GM21367 (cell line): Measurements from ENCODE around the gene LRRN4CL.
"Not testable (repeated sequence)": the region's sequence is repeated elsewhere in the genome, so short reads cannot be mapped to it uniquely, and the experiment has no call there.

Experiments used
- ATAC-seq: cut with Tn5 transposase; IDR thresholded peaks from one replicate; pipeline ENCODE4 v1.9.1; 2021; ENCODE audit not compliant: unreplicated experiment

LRRN4CL gene

DNA sequence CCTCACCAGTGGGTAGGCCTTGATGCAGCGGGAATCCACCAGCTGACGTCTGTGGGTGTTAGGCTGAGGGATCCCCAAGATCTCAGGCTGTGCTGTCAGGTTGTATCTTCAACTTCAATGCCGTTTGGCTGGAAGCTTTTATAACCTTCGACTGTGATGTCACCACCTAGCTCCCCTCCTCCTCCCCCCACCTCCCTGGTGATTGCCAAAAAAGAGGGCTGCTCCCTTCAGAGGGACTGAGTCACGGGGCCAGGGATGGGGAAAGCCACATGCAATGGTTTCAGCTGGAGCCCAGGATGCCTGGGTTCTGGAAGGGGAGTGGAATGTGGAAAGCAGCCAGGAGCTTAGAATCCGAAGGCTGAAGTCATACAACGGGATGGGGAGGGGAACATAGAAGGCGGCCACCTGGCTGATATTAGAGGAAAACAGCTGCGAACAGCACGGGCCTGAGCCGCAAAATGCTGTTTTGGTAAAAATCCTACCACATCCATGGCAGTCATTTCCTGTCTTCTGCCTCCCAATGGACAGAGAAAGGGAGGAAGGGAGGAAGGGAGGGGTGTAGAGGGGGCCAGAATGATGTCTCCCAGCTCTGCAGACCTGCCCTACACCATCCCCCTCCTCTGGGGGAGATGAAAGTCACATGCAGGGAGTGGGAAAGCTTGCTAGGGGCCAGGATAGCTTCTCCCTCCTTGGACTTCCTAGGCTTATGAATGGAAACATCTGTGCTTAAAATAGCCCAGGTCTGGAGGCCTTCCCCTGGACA is at the start of gene LRRN4CL:
Gene LRRN4CL, minus strand, starts transcription at position 110 of the 763 bp plus-strand sequence. CDS start 1,022 bp downstream, outside the sequence.
- no peak for ATAC-seq

- no peak for ATAC-seq
Measured at GRCh38 chr11:62737196-62737595, 47.9 kb upstream of the LRRN4CL start.

DNA sequence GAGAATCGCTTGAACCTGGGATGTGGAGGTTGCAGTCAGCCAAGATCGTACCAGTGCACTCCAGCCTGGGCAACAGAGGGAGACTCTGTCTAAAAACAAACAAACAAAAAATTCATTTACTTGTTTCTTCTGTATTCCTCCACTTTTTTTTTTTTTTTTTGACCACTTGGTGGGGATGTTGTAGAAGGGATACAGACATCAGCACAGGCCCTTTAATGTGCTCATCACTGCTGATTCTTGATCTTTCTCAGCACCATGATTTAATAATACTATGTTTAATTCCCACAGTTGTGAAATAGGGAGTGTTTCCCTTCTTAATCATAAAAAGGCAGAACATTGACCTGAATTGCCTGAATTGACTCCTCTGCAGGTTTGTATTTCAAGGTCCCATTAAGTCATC is 43.5 kb upstream of the LRRN4CL start:
- no peak for ATAC-seq

DNA sequence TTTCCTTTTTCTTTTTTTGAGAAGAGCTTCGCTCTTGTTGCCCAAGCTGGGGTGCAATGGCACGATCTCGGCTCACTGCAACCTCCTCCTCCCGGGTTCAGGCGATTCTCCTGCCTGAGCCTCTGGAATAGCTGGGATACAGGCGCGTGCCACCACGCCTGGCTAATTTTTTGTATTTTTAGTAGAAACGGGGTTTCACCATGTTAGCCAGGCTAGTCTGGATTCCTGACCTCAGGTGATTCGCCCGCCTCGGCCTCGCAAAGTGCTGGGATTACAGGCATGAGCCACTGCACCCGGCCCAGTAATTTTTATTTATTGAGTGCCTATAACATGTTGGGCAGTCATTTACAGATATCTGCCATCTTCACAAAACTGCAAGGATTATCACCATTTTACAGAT is 40.7 kb upstream of the LRRN4CL start:
- not testable (repeated sequence) for ATAC-seq

GRCh38 chr11:62728171-62728988 is 39.0 kb upstream of the LRRN4CL start, which contains the start of gene TTC9C:
TTC9C (plus strand) TSS chr11:62728486; CDS start chr11:62728849, 363 bp downstream.
- peak; percentile 6 for ATAC-seq

- peak; percentile 58 for ATAC-seq
Measured at GRCh38 chr11:62727872-62728170, 38.5 kb upstream of the LRRN4CL start.

DNA sequence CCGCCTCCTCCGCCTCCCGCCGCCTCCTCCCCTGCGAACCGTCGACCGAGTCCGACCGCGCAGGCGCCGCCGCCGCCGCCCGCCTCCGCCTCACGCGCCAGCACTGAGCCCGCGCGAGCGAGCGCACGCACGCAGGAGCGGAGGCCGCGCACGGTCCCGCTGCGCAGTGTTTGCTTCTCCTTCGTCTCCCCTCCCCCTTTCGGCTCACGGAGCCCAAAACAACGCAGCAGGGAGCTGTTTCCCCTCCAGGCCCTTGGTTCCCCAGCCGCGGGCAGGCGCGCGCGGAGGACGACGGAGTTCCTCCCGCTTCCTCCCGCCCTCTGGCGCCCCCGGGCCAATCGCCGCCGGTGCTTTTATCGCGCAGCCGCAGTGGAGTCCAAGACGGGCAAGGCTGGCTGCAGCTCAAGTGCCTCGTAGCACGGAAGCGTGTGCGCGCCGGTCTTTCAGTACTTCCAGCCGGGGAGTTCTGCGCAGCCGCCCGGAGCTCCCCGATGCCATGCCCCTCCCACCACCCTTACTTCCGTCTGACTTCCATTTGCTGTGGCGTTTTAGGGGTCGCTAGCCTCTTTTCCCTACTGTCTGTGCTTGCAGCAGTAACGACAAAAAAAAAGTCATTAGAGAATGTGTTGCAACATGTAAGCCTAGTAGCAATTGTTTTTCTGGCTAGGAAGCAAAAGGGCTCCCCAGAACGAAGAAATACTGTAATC is 38.0 kb upstream of the LRRN4CL start, which contains the start of gene HNRNPUL2:
Gene HNRNPUL2, minus strand, starts transcription at position 293 of the 707 bp plus-strand sequence. CDS start 301 bp downstream, outside the sequence.
- ATAC-seq, result peak; percentile 64

DNA sequence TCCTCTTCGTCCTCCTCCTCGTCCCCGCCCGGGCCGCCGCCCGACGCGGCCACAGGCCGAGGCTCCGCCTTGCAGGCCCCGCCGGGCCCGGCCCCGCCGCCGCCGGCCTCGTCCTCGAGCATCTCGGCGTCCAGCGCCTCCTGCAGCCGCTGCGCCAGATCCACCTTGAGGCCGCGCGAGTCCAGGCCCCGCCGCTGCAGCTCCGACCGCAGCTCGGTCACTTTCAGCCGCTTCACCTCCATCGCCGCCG is 37.5 kb upstream of the LRRN4CL start:
- ATAC-seq, result no peak

DNA sequence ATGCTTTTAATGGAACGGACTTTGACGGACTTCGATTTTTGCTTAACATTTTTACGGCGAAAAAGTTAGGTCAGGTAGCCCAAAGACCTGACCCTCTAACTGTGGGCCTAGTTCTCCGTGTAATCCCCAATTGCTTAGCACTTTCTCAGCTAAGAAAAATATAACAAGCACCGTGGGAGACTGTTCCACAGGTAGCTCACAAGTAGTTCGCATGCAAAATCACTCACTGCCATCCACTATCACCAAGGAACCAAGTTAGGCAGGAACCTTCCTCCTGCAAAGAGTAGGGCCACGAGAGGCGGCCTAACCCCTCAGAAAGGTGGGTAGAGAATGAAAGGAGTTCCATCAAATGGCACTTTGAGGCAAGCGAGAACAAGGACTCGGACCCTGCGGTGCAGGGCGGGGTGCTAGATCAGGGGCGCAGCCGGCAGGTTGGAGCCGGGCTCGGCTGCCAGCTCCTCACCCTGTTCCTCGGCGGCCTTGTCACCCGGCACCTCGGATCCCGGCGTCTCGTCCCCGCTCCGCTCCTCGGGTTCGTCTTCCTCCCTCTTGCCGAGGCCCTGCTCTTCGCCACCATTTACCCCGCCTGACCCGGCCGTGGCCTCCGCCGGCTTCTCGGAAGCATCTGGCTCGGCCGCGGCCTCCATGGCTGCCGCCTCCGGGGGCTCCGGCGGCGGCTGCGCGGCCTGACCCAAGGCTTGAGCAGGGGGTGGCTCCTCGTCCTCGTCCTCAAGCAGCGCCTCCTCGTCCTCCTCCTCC is 37.0 kb upstream of the LRRN4CL start:
- ATAC-seq, result no peak

DNA sequence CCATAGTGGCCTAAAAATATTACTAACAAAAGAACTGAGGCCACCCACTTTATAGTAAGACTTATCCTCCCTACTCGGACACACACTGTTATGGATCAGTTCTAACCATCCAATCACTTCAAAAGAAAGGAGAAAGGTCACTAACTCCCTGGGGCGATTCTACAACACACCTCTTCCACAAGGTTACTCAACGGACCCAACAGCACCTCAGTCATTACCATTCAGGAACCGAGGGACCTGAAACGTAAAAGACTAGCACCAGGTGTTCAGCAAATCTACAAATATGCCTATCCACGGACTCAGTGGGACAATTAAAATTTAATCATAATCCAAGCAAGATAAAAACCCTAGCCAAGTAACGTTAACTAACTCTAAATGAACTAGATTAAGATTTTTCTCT is 36.3 kb upstream of the LRRN4CL start:
- ATAC-seq, result no peak

GRCh38 chr11:62724171-62724570 is 34.8 kb upstream of the LRRN4CL start:
- ATAC-seq, result no peak

GRCh38 chr11:62721994-62722393 is 32.7 kb upstream of the LRRN4CL start:
- ATAC-seq, result no peak

DNA sequence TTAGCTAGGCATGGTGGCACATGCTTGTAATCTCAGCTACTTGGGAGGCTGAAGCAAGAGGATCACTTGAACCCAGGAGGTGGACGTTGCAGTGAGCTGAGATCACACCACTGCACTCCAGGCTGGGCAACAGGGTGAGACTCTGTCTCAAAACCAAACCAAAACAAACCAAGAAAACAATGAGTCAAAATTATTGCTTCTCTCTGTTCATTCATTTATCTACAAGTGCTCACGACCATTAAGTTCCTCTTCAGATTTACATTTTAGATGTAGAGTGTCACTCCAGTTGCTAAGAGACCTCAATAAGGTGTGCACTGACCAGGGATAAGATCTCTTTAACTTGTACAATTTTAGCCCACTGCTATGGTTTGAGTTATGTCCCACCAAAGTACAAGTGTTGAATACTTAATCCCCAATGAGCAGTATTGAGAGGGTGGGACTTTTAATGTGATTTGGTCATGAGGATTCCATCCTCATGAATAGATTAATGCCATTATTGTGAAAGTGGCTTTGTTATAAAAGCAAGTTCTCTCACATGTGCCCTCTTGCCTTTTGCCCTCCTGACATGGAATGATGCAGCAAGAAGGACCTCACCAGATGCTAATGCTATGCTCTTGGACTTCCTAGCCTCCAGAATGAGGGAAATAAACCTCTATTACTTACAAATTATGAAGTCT is 30.1 kb upstream of the LRRN4CL start:
- ATAC-seq, result no peak

GRCh38 chr11:62716816-62717215 is 27.5 kb upstream of the LRRN4CL start:
- ATAC-seq, result no peak

DNA sequence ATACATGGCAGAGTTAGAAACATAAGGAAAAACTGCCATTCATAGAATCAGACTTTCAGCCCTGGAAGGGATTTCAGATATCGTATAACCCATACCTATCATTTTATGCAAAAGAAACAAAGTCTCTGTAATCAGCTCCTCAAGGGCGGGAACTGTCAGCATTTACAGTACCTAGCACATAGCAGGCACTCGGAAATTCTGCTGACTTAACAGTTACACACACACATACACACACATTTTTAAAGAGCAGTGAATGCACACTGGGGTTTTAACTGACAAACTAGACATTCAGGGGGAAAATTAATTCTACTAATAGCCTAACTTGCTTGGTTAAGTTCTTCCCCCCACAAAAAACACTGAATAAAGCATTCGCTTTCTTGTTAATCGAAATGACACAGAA is 26.9 kb upstream of the LRRN4CL start:
- ATAC-seq, result no peak

DNA sequence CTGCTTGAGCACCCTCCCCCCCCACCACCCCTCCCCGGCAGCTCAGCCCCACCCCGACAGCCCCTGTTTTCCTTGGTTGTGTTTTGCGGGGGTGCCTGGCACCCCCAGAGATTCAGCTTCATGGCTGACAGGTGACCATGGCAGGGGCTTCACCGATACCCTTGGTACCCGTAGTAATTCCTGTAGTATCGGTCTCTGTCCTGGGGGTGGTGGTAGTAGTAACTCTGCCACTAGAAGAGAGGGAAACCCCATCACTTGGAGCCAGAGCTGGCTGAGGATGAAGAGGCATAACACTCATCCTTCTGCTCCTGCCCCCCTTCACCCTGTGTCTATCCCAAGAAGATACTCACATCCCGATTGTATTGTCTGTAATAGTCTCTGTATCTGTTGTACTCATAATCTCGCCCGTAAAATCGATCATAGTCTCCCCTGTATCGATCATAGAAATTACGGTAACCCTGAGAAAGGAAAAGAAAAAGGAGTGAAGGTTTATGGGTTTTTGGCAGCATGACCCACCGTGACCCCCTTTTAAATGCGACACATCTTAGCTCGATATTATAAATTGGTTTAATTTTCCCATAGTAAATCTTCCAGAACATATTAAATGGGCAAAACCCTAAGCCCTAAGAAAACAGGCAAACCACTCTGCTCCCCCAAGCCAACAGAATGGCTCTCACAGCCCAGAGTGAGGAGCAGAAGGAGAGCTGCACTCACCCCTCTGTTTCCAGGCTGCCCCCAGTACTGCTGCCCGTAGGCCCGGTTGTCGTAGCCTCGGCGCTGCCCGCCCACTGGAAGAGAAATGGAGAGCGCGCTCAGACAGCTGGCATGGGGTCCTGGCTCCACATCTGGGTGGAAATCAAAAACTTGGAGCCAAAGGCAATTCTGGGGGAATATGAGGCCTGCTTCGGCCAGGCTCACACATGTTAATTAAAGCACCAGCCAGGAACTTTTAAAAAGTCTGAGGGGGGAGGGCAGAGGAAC is 26.1 kb upstream of the LRRN4CL start:
- ATAC-seq, result no peak

GRCh38 chr11:62713343-62713742 is 24.0 kb upstream of the LRRN4CL start:
- no peak for ATAC-seq

DNA sequence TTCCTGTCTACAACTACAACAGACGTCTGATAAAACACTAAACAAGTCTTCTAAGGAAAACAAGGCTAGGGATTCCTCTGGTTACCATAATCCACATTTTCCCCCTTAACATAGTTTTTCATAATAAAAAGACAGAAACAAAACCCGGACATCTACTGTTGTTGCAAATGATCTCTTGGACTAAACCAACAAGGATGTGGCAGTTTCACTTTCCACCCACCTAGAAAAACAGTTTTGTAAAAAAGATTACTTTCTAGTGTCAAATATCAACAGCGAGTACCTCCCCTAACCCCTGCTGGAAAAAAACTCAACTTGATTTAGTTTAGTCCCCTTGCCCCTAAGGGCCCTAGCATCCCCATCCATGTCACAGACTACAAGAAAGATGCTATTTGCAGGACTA is 23.5 kb upstream of the LRRN4CL start:
- ATAC-seq, result no peak

DNA sequence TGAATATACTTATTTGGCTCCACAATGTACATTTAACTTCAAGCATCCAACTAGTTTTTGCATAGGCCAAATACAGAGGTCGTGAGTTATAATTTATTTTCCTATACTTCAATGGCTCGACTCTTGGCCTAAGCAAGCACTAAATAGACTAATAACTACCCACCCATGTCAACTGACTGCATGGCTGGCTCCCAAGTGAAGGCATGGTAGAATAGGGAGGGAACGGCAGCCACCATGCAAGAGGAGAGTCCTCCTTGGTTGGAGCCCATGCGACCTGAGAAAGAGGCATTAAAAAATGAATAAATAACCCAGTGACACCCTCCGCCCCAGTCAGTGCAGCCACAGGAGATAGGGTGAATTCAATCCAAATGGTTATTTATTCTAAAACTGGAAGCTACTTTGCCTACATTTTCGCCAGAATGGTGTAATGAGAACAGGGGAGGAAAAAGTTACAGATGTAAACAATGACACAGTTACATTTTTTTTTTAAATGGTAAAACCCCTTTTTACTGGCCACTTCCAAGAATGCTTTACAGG is 23.0 kb upstream of the LRRN4CL start:
- ATAC-seq, result no peak
